GM21529 (cell line): ENCODE measurements around the gene AFG1L.
"Not testable (repeated sequence)": the region's sequence is repeated elsewhere in the genome, so short reads cannot be mapped to it uniquely, and the experiment has no call there.

Source experiments
- ATAC-seq: cut with Tn5 transposase; IDR thresholded peaks from one replicate; pipeline ENCODE4 v1.9.1; 2021; ENCODE audit not compliant: unreplicated experiment

AFG1L gene

DNA sequence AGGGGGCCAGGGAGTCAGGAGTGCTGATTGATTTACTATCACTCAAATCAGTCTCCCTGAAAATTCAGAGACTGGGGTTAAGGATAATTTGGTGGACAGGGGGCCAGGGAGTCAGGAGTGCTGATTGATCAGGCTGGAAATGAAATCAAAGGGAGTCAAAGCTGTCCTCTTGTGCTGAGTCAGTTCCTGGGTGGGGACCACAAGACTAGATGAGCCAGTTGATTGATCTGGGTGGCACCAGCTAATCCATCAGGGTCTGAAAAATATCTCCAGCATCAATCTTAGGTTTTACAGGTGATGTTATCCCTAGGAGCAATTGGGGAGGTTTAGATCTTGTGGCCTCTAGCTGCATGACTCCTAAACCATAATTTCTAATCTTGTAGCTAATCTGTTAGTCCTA lies 6.1 kb upstream of the AFG1L start:
- ATAC-seq = no peak

DNA sequence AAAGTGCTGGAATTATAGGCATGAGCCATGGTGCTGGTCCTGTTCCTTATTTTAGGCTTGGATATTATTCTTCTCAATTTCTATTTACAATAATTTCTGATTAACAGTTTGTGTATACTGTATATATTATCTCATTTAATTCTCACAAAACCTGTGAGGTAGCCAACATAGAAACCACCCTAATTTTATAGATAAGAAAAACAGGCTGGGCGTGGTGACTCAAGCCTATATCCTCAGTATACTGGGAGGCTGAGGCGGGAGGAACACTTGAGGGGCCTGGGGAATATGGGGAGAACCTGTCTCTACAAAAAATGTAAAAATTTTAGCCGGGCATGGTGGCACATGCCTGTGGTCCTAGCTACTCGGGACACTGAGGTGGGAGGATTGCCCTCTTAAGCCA lies 3.8 kb upstream of the AFG1L start:
- no peak for ATAC-seq

DNA sequence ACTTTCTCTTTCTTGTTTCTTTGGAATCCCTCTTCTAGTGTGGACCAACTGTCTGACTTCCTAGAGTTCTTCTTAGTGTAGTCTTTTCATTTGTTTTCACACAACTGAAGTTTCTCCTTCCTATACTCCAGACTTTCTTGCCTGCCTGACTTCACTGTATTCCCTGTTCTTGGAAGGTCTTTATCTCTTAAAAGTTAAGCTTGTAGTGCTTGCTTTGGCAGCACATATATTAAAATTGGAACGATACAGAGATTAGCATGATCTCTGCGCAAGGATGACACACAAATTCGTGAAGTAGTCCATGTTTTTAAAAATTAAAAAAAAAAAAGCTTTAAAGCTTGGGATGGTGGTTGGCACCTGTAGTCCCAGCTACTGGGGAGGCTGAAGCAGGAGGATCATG lies 2.3 kb upstream of the AFG1L start:
- not testable (repeated sequence) for ATAC-seq

DNA sequence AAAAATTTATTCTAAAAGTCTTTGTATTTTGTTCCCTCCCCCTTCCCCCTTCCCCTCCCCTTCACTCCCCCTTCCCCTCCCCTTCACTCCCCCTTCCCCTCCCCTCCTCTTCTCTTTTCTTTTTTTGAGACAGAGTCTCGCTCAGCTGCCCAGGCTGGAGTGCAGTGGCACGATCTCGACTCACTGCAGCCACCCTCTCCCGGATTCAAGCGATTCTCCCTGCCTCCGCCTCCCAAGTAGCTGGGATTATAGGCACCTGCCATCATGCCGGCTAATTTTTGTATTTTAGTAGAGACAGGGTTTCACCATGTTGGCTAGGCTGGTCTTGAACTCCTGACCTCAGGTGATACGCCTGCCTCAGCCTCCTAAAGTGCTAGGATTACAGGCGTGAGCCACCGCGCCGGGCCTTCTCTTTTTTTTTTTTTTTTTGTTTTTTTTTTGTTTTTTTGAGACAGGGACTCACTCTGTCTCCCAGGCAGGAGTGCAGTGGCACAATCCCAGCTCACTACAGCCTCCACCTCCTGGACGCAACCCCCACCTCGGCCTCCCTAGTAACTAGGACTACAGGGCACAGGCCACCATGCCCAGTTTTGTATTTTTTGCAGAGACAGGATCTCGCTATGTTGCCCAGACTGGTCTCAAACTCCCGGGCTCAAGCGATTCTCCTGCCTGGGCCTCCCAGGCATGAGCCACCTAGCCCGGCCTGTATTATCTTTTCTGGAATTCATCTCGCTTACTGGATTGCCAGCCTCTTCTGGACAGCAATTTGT lies 1.1 kb upstream of the AFG1L start:
- no peak for ATAC-seq

DNA sequence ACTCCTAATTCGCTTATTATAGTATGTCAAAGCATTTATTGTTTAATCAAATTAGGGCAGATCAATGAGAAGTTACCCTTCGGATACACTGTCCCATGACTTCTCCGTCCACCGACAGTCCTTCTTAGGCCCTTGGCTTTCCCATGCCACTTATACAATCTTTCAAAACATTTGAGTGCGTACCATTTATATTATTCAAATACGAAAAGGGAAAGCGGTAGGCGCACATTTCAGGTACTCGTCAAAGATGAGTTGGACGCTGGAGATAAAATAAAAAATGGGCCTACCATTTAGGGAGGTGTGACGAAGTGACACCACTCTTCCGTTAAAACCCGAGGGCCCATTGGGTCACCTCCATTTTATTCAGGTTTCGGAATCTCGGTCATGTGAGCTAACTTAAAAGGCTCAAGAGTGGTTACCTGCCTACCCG lies 542 bp upstream of the AFG1L start:
- peak; percentile 35 for ATAC-seq

DNA sequence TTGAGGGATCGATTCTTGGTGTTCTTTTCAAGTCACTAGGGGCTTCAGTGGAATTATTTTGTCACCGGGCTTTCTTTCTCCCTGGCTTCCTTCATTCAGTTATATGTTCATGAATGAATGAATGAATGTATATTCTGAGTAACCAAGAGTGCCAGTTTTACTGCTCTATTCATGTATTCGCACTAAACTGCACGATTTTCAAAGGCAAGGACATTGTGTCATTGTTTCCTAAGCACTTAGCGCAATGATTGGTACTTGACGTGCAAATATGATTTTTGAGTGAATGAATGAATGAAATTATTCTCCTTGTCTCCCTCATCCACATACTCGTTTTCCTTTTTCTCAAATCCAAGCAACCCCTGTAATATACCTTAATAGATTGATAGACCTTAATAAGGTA lies 822 bp downstream of the AFG1L start:
- no peak for ATAC-seq

DNA sequence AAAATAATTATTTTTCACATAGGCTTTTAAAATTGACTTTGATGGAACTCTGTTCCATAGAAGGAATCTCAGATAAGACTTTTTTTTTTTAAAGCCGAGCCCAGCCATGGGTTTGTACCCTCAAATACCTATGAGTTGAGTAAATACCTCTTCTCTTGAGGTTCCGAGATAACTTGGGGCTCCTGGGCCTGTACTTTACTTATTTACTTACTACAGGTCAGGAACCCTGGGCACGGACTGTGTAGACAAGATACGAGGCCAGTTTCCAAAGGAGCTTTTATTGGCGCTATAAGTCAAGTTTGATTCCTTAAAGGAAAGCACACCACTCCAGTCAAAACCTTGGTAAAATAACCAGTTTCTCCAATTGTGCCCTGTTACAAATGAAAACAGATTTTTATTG lies 7.5 kb downstream of the AFG1L start:
- no peak for ATAC-seq

DNA sequence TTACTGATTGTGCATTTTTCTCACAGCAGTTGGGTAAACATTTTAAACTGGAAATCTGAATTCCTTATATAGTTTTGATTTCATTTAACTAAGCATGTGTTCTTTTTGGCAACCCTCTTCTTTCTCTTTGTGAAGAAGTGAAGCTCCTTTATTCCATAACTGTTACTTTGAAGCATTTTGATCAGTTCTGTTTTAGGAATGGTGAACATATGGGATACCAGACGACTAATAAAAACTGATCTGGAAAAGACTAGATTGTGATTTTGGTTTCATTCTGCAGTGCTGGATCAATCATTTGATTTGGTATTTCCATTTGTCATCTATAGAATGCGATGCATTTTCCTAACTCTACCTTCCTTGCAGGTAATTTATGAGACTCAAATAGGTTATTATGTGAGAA lies 9.8 kb downstream of the AFG1L start:
- no peak for ATAC-seq

DNA sequence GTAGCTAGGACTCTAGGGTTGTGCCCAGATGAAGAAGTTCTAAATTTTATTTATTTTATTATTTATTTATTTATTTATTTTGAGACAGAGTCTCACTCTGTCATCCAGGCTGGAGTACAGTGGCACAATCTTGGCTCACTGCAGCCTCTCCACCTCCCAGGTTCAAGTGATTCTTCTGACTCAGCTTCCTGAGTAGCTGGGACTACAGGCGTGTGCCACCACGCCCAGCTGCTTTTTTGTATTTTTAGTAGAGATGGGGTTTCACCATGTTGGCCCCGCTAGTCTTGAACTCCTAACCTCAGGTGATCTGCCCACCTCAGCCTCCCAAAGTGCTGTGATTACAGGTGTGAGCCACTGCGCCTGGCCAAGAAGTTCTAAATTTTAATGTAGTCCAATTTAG lies 13.8 kb downstream of the AFG1L start:
- ATAC-seq = peak; percentile 47

DNA sequence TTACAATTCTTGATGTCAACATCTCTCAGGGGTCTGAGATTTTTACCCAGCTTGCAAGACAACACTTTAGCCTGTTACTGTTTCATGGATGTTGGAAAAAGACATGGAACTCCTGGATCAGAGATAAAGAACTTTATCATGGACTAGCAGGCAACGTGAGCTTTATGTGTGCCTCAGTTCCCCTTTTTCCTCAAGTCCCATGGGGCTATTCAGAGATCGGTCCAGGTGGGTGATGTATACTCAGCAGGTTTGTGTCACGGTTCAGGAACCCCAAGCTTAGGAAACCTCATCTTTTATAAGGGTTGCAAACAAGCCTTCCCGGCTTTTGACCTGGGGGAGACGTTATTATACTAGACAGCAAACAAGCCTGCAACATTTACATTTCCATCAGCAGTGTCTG lies 15.0 kb downstream of the AFG1L start:
- no peak for ATAC-seq

DNA sequence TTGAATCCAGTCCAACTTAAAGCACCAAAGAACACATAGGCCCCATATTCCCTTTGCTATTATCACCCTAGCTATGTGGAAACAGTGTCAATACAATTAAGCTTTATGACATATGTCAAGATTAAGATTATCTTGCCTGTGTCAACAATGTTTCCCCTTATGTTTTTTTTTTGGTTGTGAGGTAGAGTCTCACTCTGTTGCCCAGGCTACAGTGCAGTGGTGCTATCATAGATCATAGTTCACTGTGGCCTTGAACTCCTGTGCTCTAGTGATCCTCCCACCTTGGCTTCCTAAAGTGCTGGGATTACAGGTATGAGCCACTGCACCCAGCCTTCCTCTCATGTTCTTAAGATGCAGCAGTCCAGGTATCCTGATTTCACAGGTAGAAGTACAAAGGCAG lies 17.8 kb downstream of the AFG1L start:
- ATAC-seq = no peak

DNA sequence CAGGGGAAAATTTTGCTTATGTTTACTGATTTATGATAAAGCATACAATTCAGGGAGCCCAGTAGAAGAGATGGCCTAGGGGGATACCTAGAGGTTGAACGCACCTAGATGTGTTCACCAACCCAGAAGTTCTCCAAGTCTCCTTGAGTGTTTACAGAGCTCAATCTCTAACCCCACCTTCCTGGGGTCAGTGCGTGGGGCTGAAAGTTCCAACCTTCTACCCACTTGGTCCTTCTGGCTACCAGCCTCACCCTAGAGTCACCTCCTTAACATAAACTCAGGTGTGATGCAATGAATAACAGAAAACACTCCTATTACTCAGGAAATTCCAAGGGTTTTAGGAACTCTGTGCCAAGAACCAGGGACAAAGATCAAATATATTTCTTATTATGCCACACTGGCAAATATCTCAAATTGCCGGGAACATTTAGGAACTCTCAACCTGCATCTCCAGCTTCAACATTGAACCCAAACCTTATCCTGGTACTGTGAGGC lies 26.4 kb downstream of the AFG1L start:
- no peak for ATAC-seq

DNA sequence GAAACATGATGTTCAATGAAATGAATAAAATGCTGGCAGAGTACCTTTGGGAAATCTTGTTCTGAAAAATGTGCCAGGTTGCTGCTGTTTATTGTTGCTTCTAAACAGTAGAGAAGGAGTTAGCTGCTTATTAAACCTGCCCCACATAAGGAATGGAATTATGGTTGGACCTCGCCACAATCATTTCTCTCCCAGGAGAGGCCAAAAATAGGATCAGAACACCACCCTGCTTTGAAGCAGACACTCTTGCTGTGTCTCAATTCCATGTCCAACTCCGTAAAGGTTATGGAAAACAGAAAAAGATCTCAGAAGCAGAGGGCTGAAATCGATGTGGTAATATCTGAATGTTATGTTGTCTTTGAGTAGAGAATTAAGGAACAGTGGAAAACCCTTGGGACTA lies 27.9 kb downstream of the AFG1L start:
- no peak for ATAC-seq

DNA sequence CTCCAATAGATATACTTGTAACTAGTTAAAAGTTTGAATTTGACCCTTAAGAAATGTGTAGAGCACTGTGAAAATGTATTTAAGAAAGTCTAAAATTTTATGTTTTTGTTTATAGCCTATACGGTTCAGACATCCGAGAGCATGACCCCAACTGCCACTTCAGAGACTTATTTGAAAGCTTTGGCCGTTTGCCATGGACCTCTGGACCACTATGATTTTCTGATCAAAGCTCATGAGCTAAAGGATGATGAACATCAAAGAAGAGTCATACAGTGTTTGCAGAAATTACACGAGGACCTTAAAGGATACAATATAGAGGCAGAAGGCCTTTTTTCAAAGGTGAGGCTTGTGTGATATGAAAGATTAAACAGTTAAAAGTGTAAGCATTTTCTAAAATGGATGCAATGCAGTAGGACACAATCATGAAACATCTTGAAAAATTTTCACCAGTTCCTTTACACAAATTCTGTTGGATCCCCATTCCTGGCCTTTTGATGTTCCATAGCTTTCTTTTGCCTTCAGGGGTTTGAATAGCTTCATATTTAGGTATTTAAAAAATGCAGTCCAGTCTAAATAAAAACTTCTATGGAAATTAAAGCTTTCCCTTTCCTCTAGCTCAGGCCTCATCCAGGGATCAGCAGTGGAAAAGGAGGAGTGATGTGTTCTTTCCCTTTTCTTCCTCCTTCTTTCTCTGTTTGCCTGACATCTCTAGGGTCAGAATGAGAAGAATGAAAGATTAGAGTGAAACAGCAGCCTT lies 29.0 kb downstream of the AFG1L start:
- ATAC-seq = no peak

DNA sequence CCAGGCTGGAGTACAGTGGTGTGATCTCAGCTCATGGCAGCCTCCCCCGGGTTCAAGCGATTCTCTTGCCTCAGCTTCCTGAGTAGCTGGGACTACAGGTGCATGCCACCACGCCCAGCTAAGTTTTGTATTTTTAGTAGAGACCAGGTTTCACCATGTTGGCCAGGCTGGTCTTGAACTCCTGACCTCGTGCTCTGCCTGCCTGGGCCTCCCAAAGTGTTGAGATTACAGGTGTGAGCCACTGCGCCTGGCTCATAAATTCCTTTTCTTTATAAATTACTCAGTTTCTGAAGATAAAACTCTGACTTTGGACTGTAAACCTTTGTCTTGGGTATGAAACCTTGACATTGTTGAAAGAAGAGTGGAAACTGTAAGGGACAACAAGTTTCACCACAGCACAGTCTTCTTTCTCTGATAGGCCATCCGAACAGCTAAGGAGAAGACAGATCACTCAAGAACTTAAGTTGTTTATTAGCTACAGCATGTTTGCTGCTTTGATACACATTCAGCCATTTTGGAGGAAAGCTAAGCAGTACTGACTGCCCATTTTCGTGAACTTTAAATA lies 35.4 kb downstream of the AFG1L start:
- not testable (repeated sequence) for ATAC-seq

DNA sequence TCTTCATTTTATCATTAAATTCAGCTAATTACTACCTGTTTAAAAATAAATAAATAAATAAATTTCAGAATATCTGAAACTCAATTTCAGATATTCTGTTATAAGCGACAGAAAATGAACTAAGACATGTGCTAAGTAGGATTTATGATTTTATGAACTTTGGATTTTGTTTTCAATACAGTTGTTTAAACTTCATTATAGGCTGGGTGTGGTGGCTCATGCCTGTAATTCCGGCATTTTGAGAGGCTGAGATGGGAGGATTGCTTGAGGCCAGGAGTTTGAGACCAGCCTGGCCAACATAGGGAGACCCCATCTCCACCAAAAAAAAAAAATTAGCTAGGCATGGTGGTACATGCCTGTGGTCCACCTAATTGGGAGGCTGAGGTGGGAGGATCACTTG lies 36.0 kb downstream of the AFG1L start:
- ATAC-seq = no peak

DNA sequence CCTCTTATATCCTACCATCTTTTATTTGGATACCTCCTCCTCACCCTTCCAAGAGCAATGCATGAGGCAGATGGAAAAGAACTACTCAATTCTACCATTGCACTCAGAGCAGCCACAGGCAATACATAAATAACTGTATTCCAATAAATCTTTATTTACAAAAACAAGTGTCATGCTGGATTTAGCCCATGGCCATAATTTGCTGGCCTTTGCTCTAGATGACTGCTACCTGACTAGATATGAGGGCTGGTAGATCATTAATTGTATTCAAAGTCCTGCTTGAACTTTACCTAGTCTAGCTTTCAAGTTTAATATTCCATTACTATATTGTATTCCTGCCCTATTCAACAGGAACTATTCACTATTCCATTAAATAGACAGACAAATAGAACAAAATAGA lies 37.1 kb downstream of the AFG1L start:
- ATAC-seq = no peak

DNA sequence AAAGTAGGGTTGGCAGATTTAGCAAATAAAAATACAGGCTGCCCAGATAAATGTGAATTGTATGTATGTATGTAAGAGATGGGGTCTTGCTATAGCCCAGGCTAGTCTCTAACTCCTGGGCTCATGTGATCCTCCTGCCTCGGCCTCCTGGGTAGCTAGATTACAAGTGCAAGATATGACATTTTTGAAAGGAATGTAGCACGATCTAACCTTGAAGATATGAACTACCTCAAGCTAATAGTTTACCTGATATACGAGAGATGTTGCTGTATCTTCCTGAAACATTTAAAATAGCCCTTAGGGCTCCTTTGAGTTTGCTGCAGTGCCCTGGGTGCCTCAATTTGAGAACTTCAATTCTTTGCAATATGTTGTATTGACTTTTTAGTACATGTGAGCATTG lies 42.1 kb downstream of the AFG1L start:
- ATAC-seq = no peak

DNA sequence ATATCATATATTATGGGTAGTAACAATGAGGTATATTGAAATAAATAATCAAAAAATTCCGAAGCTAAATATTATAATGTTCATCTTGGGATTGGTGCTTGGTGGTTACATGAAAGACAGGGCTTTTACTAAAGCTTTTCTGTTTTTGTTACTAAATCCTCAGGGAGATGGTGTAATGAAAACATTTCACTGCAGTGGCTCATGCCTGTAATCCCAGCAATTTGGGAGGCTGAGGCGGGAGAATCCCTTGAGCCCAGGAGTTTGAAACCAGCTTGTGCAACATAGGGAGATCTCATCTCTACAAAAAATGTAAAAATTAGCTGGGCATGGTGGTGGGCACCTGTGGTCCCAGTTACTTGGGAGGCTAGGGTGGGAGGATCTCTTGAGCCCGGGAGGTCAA lies 42.9 kb downstream of the AFG1L start:
- ATAC-seq = no peak

DNA sequence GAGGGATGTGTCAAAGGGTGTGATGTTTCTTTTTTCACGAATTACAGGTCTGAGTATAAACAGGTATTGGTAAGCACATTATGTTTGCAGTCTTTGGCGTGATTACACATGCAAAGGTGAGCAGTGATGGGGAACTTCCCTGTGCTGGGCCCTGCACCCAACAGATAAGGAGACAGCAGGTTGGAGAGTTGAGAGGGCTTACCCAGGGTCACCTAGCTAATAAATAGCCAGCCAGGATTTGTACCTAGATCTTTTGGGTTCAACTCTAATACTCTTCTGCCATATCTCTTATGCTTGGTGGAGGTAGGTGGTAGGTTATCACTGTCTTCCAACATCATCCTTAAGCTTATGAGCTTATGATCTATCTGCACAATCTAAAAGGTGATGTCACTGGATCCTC lies 46.5 kb downstream of the AFG1L start:
- ATAC-seq = no peak

DNA sequence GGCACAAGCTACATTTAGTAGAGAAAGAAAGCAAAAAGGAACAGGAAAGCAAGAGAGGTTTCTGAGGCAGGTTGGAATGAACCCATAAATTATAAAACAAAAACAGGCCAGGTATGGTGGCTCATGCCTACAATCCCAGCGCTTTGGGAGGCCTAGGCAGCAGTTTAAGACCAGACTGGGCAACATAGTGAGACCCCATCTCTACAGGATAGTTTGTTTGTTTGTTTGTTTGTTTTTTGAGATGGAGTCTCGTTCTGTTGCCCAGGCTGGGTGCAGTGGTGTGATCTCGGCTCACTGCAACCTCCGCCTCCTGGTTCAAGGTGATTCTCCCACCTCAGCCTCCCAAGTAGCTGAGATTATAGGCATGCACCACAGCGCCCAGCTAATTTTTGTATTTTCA lies 49.0 kb downstream of the AFG1L start:
- no peak for ATAC-seq
